SU-DHL-6 (cell line): ENCODE results near the gene GRIK4.

Experiments
- CTCF ChIP-seq: fragments of 200-600 bp; sonication (generic); IDR thresholded peaks from one replicate; pipeline ENCODE4 v1.5.1; 2017; ENCODE audit warnings: antibody characterized with exemption, mild to moderate bottlenecking, low read length, moderate library complexity; ENCODE audit not compliant: insufficient read depth, poor library complexity, severe bottlenecking
- EZH2phosphoT487 ChIP-seq: fragments of 200-600 bp; sonication (generic), shearing (Covaris generic); conservative IDR thresholded peaks from 2 replicates; pipeline ENCODE4 v1.6.1; 2018; ENCODE audit warnings: mild to moderate bottlenecking, antibody characterized with exemption, low read length, moderate library complexity, mixed read lengths

GRCh38 chr11:120613264-120614226 is 102.0 kb downstream of the GRIK4 start:
- TF ChIP-seq CTCF = no peak
- no peak for TF ChIP-seq EZH2phosphoT487
